Neural cell (in vitro differentiated cells): ENCODE data around the gene GIMAP2. TPM values are rescaled to one million over a fixed set of nuclear protein-coding genes. Genes with fewer than 3 reads are reported as not detected.
"Not testable (repeated sequence)": the region's sequence is repeated elsewhere in the genome, so short reads cannot be mapped to it uniquely, and the experiment has no call there.

Experiments
- H2AFZ ChIP-seq: fragments of 200-600, 300-800 bp; sonication (generic), shearing (Covaris generic); 2 replicates; pipeline ENCODE4 v1.6.0; 2014; ENCODE audit warnings: low read depth, mild to moderate bottlenecking, antibody characterized with exemption, low read length, moderate library complexity
- H3F3A ChIP-seq: fragments of 200-600 bp; shearing (Covaris generic); 2 replicates; pipeline ENCODE4 v1.6.1; 2016; ENCODE audit warnings: mild to moderate bottlenecking, moderate library complexity, mixed read lengths, antibody characterized with exemption, low read length; ENCODE audit not compliant: insufficient read depth, poor library complexity, severe bottlenecking
- H3K27ac ChIP-seq: fragments of 200-600, 300-800 bp; sonication (generic), shearing (Covaris generic); 2 replicates; pipeline ENCODE4 v1.5.1; 2014; ENCODE audit warnings: mild to moderate bottlenecking, low read length, moderate library complexity
- H3K27me3 ChIP-seq: fragments of 300-800, 200-600 bp; sonication (generic), shearing (Covaris generic); 2 replicates; pipeline ENCODE4 v1.6.0; 2014; ENCODE audit warnings: mild to moderate bottlenecking, low read depth, low read length, moderate library complexity; ENCODE audit not compliant: insufficient read depth
- H3K36me3 ChIP-seq: fragments of 300-800, 200-600 bp; sonication (generic), shearing (Covaris generic); 2 replicates; pipeline ENCODE4 v1.5.1; 2014; ENCODE audit warnings: mild to moderate bottlenecking, antibody characterized with exemption, low read length, moderate library complexity; ENCODE audit not compliant: insufficient read depth
- H3K4me2 ChIP-seq: fragments of 300-800, 200-600 bp; sonication (generic), shearing (Covaris generic); 2 replicates; pipeline ENCODE4 v1.6.0; 2014; ENCODE audit warnings: mild to moderate bottlenecking, low read length
- H3K4me3 ChIP-seq: fragments of 300-800, 200-600 bp; sonication (generic), shearing (Covaris generic); 2 replicates; pipeline ENCODE4 v1.5.1; 2014; ENCODE audit warnings: mild to moderate bottlenecking, low read length, moderate library complexity
- H3K79me2 ChIP-seq: fragments of 200-600 bp; shearing (Covaris generic); replicated peaks from 2 replicates; pipeline ENCODE4 v1.6.0; 2014; ENCODE audit warnings: mild to moderate bottlenecking, low read length, moderate library complexity; ENCODE audit not compliant: insufficient read depth
- H3K9ac ChIP-seq: fragments of 300-800, 200-600 bp; sonication (generic), shearing (Covaris generic); 2 replicates; pipeline ENCODE4 v1.6.1; 2016; ENCODE audit warnings: mild to moderate bottlenecking, low read length, mixed read lengths
- H3K9me2 ChIP-seq: fragments of 200-600 bp; shearing (Covaris generic); 2 replicates; pipeline ENCODE4 v1.6.1; 2016; ENCODE audit warnings: mild to moderate bottlenecking, low read length, mixed read lengths; ENCODE audit not compliant: insufficient read depth
- H3K9me3 ChIP-seq: fragments of 200-600, 300-800 bp; sonication (generic), shearing (Covaris generic); 2 replicates; pipeline ENCODE4 v1.6.1; 2016; ENCODE audit warnings: mild to moderate bottlenecking, mixed run types, low read length, moderate library complexity, mixed read lengths
- H4K20me1 ChIP-seq: fragments of 200-600 bp; shearing (Covaris generic); 2 replicates; pipeline ENCODE4 v1.6.1; 2016; ENCODE audit warnings: mild to moderate bottlenecking, mixed run types; ENCODE audit not compliant: insufficient read depth
- CTCF ChIP-seq: fragments of 450-650 bp; IDR thresholded peaks from 2 replicates; pipeline ENCODE4 v1.5.1; 2014; ENCODE audit warnings: antibody characterized with exemption, mild to moderate bottlenecking, moderate library complexity; ENCODE audit not compliant: poor library complexity, severe bottlenecking
- EP300 ChIP-seq: fragments of 450-650 bp; conservative IDR thresholded peaks from 2 replicates; pipeline ENCODE4 v1.6.1; 2014; ENCODE audit warnings: antibody characterized with exemption, mild to moderate bottlenecking, moderate library complexity; ENCODE audit not compliant: poor library complexity, severe bottlenecking
- EZH2 ChIP-seq: fragments of 200-600, 300-800 bp; shearing (Covaris generic), sonication (generic); IDR thresholded peaks from 2 replicates; pipeline ENCODE4 v1.6.1; 2014; ENCODE audit warnings: antibody characterized with exemption, low read length, borderline replicate concordance, mild to moderate bottlenecking; ENCODE audit not compliant: insufficient read depth, poor library complexity, severe bottlenecking
- MXI1 ChIP-seq: fragments of 450-650 bp; conservative IDR thresholded peaks from 2 replicates; pipeline ENCODE4 v1.6.1; 2014; ENCODE audit warnings: antibody characterized with exemption, mild to moderate bottlenecking; ENCODE audit not compliant: poor library complexity, severe bottlenecking
- POLR2AphosphoS5 ChIP-seq: IDR thresholded peaks from 2 replicates; pipeline ENCODE4 v1.6.1; 2012
- RAD21 ChIP-seq: fragments of 450-650 bp; conservative IDR thresholded peaks from 2 replicates; pipeline ENCODE4 v1.6.1; 2014; ENCODE audit warnings: antibody characterized with exemption, mild to moderate bottlenecking, moderate library complexity
- REST ChIP-seq: IDR thresholded peaks from 2 replicates; pipeline ENCODE4 v1.6.1; 2012; ENCODE audit warnings: borderline replicate concordance
- SMC3 ChIP-seq: fragments of 450-650 bp; conservative IDR thresholded peaks from 2 replicates; pipeline ENCODE4 v1.6.1; 2014; ENCODE audit warnings: antibody characterized with exemption, mild to moderate bottlenecking, moderate library complexity; ENCODE audit not compliant: poor library complexity
- TAF1 ChIP-seq: IDR thresholded peaks from 2 replicates; pipeline ENCODE4 v1.6.1; 2012; ENCODE audit warnings: low read depth
- polyA plus RNA-seq: library from polyadenylated mRNA; depleted of rRNA; stranded (reverse); fragments of >200 nt; gene quantifications from 2 replicates; pipeline ENCODE4 v1.2.3, GENCODE V29; 2014

GIMAP2 gene
- polyA plus RNA-seq, 1 donor from 2014 or later, result not detected

GRCh38 chr7:150657526-150657925 is 28.0 kb upstream of the GIMAP2 start:
- Histone ChIP-seq H3K9me3 (no peaks in the 10 kb centered on the region), H3K27ac (no peak overlapping the region), H3K79me2 (no peaks in the 10 kb centered on the region), H3K9me2 (no peaks in the 10 kb centered on the region), H3F3A (no peaks in the 10 kb centered on the region), H3K4me2 (no peak overlapping the region), H2AFZ (no peak overlapping the region), H3K27me3 (no peaks in the 10 kb centered on the region), H3K9ac (no peak overlapping the region), H3K4me3 (no peak overlapping the region), H4K20me1 (no peaks in the 10 kb centered on the region), H3K36me3 (no peaks in the 10 kb centered on the region)
- no peak for TF ChIP-seq TAF1
- TF ChIP-seq CTCF, result no peak
- no peak for TF ChIP-seq EZH2
- TF ChIP-seq RAD21, result no peak
- TF ChIP-seq SMC3, result no peak
- TF ChIP-seq EP300, result no peak
- no peak for TF ChIP-seq MXI1
- no peak for TF ChIP-seq POLR2AphosphoS5
- no peak for TF ChIP-seq REST

- H3F3A ChIP-seq, result no peaks in the 10 kb centered on the region
- H3K27ac ChIP-seq, result no peak overlapping the region
- no peaks in the 10 kb centered on the region for H4K20me1 ChIP-seq
- H3K4me3 ChIP-seq, result no peak overlapping the region
- no peak overlapping the region for H3K9ac ChIP-seq
- TF ChIP-seq RAD21 (no peak), SMC3 (no peak), CTCF (no peak), TAF1 (no peak), MXI1 (no peak), EZH2 (no peak), POLR2AphosphoS5 (no peak), EP300 (no peak), REST (no peak)
- H3K4me2 ChIP-seq, result no peak overlapping the region
- H3K27me3 ChIP-seq, result no peaks in the 10 kb centered on the region
- no peak overlapping the region for H2AFZ ChIP-seq
- no peaks in the 10 kb centered on the region for H3K9me3 ChIP-seq
- no peaks in the 10 kb centered on the region for H3K36me3 ChIP-seq
- no peaks in the 10 kb centered on the region for H3K9me2 ChIP-seq
- H3K79me2 ChIP-seq, result no peaks in the 10 kb centered on the region
Measured at GRCh38 chr7:150660939-150661613, 24.4 kb upstream of the GIMAP2 start.

- H3F3A ChIP-seq, H3K9me2 ChIP-seq, H4K20me1 ChIP-seq, H3K9ac ChIP-seq, H2AFZ ChIP-seq, H3K79me2 ChIP-seq, H3K27me3 ChIP-seq, H3K4me3 ChIP-seq, H3K4me2 ChIP-seq, H3K36me3 ChIP-seq, H3K27ac ChIP-seq, H3K9me3 ChIP-seq: not testable (repeated sequence)
Measured at GRCh38 chr7:150662821-150663220, 22.7 kb upstream of the GIMAP2 start.
